SU-DHL-6 (cell line): ENCODE results near the gene CCL22.

Experiments used
- H2AFZ ChIP-seq: fragments of 200-600 bp; sonication (generic); 2 replicates; pipeline ENCODE4 v1.6.1; 2014; ENCODE audit warnings: low read depth, mild to moderate bottlenecking, moderate library complexity, mixed read lengths, antibody characterized with exemption, low read length; ENCODE audit not compliant: severe bottlenecking
- H3F3A ChIP-seq: fragments of 200-600 bp; shearing (Covaris generic); 2 replicates; pipeline ENCODE4 v1.6.0; 2016; ENCODE audit warnings: antibody characterized with exemption, mild to moderate bottlenecking; ENCODE audit not compliant: insufficient read depth
- H3K27ac ChIP-seq: fragments of 200-600 bp; sonication (generic); 2 replicates; pipeline ENCODE4 v1.5.1; 2016; ENCODE audit warnings: low read depth, mild to moderate bottlenecking, low read length, moderate library complexity, mixed read lengths
- H3K27me3 ChIP-seq: fragments of 200-600 bp; sonication (generic), shearing (Covaris generic); 2 replicates; pipeline ENCODE4 v1.6.0; 2014; ENCODE audit warnings: mild to moderate bottlenecking, low read length
- H3K36me3 ChIP-seq: fragments of 200-600 bp; sonication (generic); 2 replicates; pipeline ENCODE4 v1.6.1; 2014; ENCODE audit warnings: mild to moderate bottlenecking, low read length, mixed read lengths
- H3K4me2 ChIP-seq: fragments of 300-600, 200-600 bp; shearing (Covaris generic), sonication (generic); 2 replicates; pipeline ENCODE4 v1.6.0; 2014; ENCODE audit warnings: low read length, low read depth, mild to moderate bottlenecking; ENCODE audit not compliant: poor library complexity, severe bottlenecking
- H3K4me3 ChIP-seq: fragments of 200-600 bp; sonication (generic); 2 replicates; pipeline ENCODE4 v1.5.1; 2014; ENCODE audit warnings: antibody characterized with exemption, low read length, mild to moderate bottlenecking, mixed read lengths; ENCODE audit not compliant: insufficient read depth, poor library complexity, severe bottlenecking
- H3K79me2 ChIP-seq: fragments of 200-600 bp; sonication (generic); 2 replicates; pipeline ENCODE4 v1.6.1; 2014; ENCODE audit warnings: mild to moderate bottlenecking, low read length, moderate library complexity; ENCODE audit not compliant: insufficient read depth
- H3K9ac ChIP-seq: fragments of 200-600 bp; sonication (generic); 2 replicates; pipeline ENCODE4 v1.7.0; 2014; ENCODE audit warnings: mild to moderate bottlenecking, low read length
- H3K9me2 ChIP-seq: fragments of 200-600 bp; sonication (generic); replicated peaks from 2 replicates; pipeline ENCODE4 v1.6.1; 2014; ENCODE audit warnings: low read length; ENCODE audit not compliant: insufficient read depth
- H3K9me3 ChIP-seq: fragments of 200-600 bp; sonication (generic); 2 replicates; pipeline ENCODE4 v1.6.1; 2014; ENCODE audit warnings: low read length, mixed read lengths; ENCODE audit not compliant: insufficient read depth
- H4K20me1 ChIP-seq: fragments of 200-600 bp; sonication (generic); 2 replicates; pipeline ENCODE4 v1.6.1; 2014; ENCODE audit warnings: low read depth, mild to moderate bottlenecking, antibody characterized with exemption, low read length, moderate library complexity, mixed read lengths
- CTCF ChIP-seq: fragments of 200-600 bp; sonication (generic); IDR thresholded peaks from one replicate; pipeline ENCODE4 v1.5.1; 2017; ENCODE audit warnings: antibody characterized with exemption, mild to moderate bottlenecking, low read length, moderate library complexity; ENCODE audit not compliant: insufficient read depth, poor library complexity, severe bottlenecking
- EZH2phosphoT487 ChIP-seq: fragments of 200-600 bp; sonication (generic), shearing (Covaris generic); conservative IDR thresholded peaks from 2 replicates; pipeline ENCODE4 v1.6.1; 2018; ENCODE audit warnings: mild to moderate bottlenecking, antibody characterized with exemption, low read length, moderate library complexity, mixed read lengths

Gene CCL22

GRCh38 chr16:57357330-57358085, 1.1 kb upstream of the CCL22 start:
- Histone ChIP-seq H3K27me3 (no peaks in the 10 kb centered on the region), H3K27ac (no peak overlapping the region), H2AFZ (no peak overlapping the region), H3K36me3 (no peaks in the 10 kb centered on the region), H3K4me2 (no peak overlapping the region), H3K79me2 (no peaks in the 10 kb centered on the region), H3K4me3 (no peak overlapping the region), H3K9ac (no peak overlapping the region), H3F3A (no peaks in the 10 kb centered on the region), H3K9me2 (no peaks in the 10 kb centered on the region), H4K20me1 (no peaks in the 10 kb centered on the region), H3K9me3 (no peaks in the 10 kb centered on the region)
- TF ChIP-seq EZH2phosphoT487: no peak
- no peak for TF ChIP-seq CTCF

DNA sequence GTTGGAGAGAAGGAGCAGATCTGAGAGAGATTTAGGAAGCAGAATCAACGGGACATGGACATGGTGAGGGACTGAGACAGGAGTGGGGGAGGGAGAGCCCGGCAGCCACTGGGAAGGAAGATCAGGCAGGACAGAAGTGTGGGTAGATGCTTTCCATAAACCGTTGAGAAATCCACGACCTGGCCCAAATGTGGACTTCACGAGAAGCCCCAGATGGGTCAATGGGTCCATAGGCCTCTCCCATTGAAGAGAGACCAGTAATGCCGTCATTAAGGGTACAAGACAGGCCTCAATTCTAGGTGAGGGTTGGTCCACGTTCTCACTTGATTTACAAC, 530 bp upstream of the CCL22 start:
- no peaks in the 10 kb centered on the region for H3F3A ChIP-seq
- TF ChIP-seq CTCF: no peak
- TF ChIP-seq EZH2phosphoT487: no peak
- H3K4me2 ChIP-seq: no peak overlapping the region
- H3K9ac ChIP-seq: no peak overlapping the region
- no peak overlapping the region for H2AFZ ChIP-seq
- H3K9me2 ChIP-seq: no peaks in the 10 kb centered on the region
- no peaks in the 10 kb centered on the region for H3K36me3 ChIP-seq
- no peaks in the 10 kb centered on the region for H4K20me1 ChIP-seq
- H3K27ac ChIP-seq: no peak overlapping the region
- no peak overlapping the region for H3K4me3 ChIP-seq
- no peaks in the 10 kb centered on the region for H3K9me3 ChIP-seq
- no peaks in the 10 kb centered on the region for H3K27me3 ChIP-seq
- H3K79me2 ChIP-seq: no peaks in the 10 kb centered on the region

- Histone ChIP-seq H3K27me3 (no peaks in the 10 kb centered on the region), H3K27ac (no peak overlapping the region), H3K9me3 (no peaks in the 10 kb centered on the region), H3K4me3 (no peak overlapping the region), H3K9me2 (no peaks in the 10 kb centered on the region), H3K9ac (no peak overlapping the region), H3K36me3 (no peaks in the 10 kb centered on the region), H3K4me2 (no peak overlapping the region), H2AFZ (no peak overlapping the region), H4K20me1 (no peaks in the 10 kb centered on the region), H3F3A (no peaks in the 10 kb centered on the region), H3K79me2 (no peaks in the 10 kb centered on the region)
- TF ChIP-seq EZH2phosphoT487 (no peak), CTCF (no peak)
Observed at GRCh38 chr16:57360321-57360935, 1.8 kb downstream of the CCL22 start.
